Myometrial cell (primary cell): ENCODE results near the gene MRPL33. TPM values are rescaled to one million over a fixed set of nuclear protein-coding genes. Genes with fewer than 3 reads are reported as not detected.

Experiments used
- total RNA-seq: library from RNA; depleted of rRNA; stranded (reverse); fragments of >200 nt; gene quantifications from 2 replicates; pipeline ENCODE4 v1.2.3, GENCODE V29; 2015

The MRPL33 gene
- 138 and 140 TPM in 2 replicates for total RNA-seq

DNA sequence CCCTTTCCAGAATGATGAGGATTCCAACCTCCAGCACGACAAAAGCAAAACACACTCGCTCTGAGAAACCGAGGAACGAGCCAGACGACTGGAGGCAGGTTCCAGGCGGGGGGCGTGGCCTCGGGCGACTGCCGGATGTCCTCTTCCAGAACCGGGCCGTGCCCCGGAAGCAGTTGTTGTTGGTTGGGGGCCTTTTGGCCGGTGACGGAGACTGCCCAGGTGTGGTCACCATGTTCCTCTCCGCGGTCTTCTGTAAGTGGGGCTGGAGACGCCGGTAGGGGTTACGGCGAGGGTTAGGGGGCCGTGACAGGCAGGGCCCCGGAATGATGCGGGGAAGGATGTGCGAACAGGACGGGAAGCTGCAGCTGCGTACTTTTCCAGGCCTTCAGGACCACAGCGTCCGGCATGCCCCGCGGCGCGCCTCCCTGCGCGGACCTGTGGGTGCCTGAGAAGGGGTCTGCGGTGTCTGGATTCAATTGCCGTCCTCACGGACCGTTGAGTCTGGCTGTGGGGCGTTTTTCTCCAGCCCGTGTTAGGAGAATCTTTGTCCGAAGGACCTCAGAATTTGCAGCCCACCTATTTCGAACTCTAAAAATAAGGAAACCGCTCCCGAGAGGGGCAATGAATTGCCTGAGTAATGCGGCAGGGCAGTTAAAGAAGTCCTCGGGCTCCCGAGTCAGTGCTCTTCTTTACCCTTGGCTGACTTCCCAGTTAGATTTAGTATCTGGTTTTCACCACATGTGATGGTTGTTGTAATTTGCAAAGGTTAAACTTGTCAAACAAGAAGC, at the start of gene MRPL33:
Gene MRPL33, plus strand, starts transcription at position 172 of the 788 bp plus-strand sequence. Its CDS starts 59 bp downstream, at position 231.

Other genes with a start within 250 kb of the MRPL33 start
- gene ZNF512, start 188.7 kb upstream of the MRPL33 start, total RNA-seq: 17.3 and 43.6 TPM in 2 replicates
- gene CCDC121, start 142.7 kb upstream of the MRPL33 start, total RNA-seq: 1.2 and 2.7 TPM in 2 replicates
- gene GPN1, start 142.7 kb upstream of the MRPL33 start, total RNA-seq: 43.2 and 49.1 TPM in 2 replicates
- 21.1 and 23.6 TPM in 2 replicates for gene SUPT7L, start 108.1 kb upstream of the MRPL33 start, total RNA-seq
- gene SLC4A1AP, start 107.8 kb upstream of the MRPL33 start, total RNA-seq: 23.4 and 26.5 TPM in 2 replicates
- gene RBKS, start 118.7 kb downstream of the MRPL33 start, total RNA-seq: 7.3 and 7.8 TPM in 2 replicates
- 24.5 and 27.1 TPM in 2 replicates for gene BABAM2, start 119.0 kb downstream of the MRPL33 start, total RNA-seq